HG03469 (cell line): ENCODE results near the gene SOS1.
"Not testable (repeated sequence)": the region's sequence is repeated elsewhere in the genome, so short reads cannot be mapped to it uniquely, and the experiment has no call there.

Source experiments
- ATAC-seq: cut with Tn5 transposase; IDR thresholded peaks from one replicate; pipeline ENCODE4 v1.9.1; 2021; ENCODE audit warnings: mild to moderate bottlenecking, moderate library complexity, moderate number of reproducible peaks; ENCODE audit not compliant: unreplicated experiment

The SOS1 gene

DNA sequence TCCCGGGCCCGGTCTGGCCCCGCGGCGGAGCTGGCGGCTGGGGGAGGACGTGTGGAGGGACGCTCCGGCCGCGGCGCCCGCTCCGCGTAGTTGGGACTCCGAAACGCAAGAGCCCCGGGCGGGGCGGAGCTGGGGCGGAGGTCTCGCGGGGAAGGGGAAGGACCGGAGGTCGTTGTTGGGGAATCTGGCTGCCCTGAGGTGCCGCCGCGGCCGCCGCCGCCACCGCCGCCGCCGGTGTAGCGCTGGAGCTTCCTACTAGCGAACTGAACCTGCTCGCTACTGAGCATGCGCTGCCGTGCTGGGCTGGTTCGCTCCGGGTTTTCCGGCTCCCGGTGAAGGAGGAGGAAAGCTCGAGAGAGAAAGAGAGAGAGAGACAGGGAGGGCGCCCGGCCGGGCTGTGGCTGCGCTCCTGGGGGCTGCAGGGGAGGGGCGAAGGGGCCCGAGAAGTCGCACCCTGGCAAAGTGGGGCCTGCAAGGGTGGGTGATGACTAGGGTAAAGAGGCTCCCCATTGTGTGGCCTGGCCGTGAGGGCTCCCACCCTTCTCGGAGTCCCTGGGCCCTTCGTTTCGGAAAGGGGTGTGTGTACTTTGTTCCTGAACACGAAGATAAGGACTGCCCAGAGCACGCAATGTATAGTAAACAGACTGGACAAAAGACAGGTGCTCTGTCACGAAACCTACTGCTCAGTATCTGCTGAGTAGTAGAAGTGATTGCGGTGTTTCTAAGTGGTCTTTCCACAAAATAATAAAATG lies at the start of gene SOS1:
Gene SOS1, minus strand, starts transcription at position 281 of the 752 bp plus-strand sequence. CDS start 629 bp downstream, outside the sequence.
- ATAC-seq = peak; percentile 29

DNA sequence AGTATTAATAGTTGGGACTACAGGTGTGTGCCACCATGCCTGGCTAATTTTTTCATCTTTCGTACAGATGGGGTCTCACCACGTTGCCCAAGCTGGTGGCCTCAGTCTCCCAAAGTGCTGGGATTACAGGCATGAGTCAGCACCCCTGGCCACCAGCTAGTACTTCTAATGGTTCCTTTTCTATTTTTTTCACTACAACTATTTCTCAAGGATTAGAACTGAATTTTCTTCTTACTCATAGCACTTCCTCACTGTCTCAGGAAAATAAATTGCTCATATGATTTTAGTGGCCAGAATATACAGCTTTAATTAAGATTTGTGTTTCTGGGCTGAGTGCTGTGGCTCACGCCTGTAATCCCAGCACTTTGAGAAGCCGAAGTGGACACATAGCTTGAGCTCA lies 43.2 kb upstream of the SOS1 start:
- ATAC-seq = no peak

GRCh38 chr2:39160982-39161381 lies 40.1 kb upstream of the SOS1 start:
- no peak for ATAC-seq

DNA sequence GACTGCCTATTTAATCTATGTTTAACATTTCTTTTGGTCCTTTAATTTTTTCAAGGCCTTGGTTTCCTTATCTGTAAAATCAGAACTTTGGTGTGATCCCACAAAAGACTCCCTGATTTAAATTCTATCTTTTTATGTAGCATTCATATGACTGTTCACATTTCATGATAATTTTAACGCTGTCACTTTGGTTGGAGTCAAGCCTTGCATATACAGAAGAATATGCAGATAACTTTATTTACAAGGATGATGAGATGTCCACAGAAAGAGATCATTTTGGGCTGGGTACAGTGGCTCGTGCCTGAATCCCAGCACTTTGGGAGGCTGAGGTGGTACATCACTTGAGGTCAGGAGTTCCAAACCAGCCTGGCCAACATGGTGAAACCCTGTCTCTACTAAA lies 38.4 kb upstream of the SOS1 start:
- ATAC-seq = no peak

- ATAC-seq = no peak
These were observed 37.5 kb upstream of the SOS1 start for GRCh38 chr2:39158351-39158750.

DNA sequence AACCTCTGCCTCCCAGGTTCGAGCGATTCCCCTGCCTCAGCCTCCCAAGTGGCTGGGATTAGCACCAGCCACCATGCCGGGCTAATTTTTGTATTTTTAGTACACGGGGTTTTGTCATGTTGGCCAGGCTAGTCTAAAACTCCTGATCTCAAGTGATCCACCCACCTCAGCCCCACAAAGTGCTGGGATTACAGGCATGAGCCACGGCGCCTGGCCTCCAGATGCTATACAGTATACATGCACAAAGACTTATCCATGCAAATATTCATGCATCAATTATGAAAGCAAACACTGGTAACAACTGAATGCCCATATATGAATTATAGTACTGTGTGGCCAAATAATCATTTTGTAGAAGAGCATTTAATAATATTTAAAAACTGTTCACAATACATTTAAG lies 36.0 kb upstream of the SOS1 start:
- no peak for ATAC-seq

DNA sequence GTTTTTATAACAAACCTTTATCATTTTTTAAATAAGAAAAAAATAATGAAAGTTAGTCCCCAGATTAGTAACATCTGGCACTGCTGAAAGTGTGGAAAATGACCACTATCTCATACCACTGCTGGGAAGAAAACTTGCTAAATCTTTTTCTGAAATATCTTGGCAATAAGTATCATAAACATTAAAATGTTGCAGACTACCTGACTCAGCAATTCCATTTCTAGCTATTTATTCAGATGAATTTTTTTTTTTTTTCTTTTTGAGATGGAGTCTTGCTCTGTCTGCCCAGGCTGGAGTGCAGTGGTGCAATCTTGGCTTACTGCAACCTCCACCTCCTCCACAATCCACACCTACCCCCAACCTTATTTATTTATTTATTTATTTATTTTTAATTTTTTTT lies 35.3 kb upstream of the SOS1 start:
- ATAC-seq = no peak

DNA sequence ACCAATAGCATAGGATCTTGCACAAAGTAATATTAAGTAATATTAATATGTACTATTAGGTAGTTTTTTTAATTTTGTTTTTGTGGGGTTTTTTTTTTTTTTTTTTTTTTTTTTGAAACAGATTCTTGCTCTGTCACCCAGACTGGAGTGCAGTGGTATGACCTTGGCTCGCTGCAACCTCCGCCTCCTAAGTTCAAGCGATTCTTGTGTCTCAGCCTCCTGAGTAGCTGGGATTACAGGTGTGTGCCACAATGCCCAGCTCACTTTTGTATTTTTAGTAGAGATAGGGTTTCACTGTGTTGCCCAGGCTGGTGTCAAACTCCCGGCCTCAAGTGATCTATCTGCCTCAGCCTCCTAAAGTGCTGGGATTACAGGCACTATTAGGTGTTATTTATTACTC lies 34.7 kb upstream of the SOS1 start:
- not testable (repeated sequence) for ATAC-seq

GRCh38 chr2:39154944-39155343 lies 34.1 kb upstream of the SOS1 start:
- no peak for ATAC-seq

DNA sequence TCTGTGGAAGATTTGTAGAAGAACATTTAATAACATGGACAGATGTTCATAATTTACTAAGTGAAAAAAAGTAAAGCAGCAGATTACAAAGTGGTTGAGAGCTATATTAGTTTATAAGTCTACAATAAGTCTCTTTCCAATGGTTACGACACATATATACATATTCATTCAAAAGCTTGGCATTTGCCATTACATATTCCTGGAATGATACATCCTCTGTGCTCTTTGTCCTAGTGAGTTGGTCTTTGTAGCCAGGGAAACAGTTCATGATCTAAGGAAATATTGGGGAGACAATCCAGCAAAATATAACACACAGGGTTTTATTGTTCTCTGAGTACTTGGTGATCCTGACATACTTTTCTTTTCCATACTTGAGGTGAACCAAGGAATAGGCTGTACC lies 32.5 kb upstream of the SOS1 start:
- ATAC-seq = no peak

- no peak for ATAC-seq
These were observed 31.7 kb upstream of the SOS1 start for GRCh38 chr2:39152504-39152903.

DNA sequence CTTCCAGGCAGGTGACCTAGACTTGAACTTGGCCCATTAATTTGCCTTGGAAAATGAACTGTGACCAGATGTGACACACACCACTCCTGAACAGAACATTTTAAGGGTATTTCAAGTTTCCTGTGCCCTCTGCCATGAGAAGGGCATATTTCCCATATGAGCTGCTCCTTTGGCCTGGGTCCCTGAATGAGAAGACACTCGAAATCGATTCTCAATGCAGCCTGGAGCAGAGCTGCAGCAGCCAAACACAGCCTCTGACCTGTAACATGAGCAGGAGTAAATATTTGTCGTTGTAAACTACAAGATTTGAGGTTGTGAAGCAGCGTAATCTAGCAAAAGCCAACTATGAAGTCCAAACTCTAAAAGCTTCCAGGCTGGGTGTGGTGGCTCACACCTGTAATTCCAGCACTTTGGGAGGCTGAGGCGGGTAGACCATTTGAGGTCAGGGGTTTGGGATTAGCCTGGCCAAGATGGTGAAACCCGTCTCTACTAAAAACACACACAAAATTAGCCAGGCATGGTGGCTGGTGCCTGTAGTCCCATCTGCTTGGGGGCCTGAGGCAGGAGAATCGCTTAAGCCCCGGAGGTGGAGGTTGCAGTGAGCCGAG lies 30.1 kb upstream of the SOS1 start:
- ATAC-seq = no peak

GRCh38 chr2:39150102-39150562 lies 29.3 kb upstream of the SOS1 start:
- no peak for ATAC-seq

DNA sequence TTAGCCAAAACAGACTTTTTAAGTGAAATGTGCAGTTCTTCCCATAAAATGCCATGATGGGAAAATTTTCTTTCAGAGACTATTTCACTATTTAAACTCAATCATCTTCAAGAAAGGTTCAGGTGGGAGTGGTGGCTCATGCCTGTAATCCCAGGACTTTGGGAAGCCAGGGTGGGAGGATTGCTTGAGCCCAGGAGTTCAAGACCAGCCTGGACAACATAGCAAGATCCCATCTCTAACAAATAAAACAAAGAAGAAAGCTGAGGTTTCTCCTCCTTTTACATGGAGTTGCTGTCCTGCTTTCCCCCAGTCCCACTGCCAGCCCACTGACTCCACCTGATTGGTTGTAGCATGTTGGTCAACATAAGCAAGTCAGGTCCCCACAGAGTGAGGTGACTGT lies 25.8 kb upstream of the SOS1 start:
- ATAC-seq = no peak

DNA sequence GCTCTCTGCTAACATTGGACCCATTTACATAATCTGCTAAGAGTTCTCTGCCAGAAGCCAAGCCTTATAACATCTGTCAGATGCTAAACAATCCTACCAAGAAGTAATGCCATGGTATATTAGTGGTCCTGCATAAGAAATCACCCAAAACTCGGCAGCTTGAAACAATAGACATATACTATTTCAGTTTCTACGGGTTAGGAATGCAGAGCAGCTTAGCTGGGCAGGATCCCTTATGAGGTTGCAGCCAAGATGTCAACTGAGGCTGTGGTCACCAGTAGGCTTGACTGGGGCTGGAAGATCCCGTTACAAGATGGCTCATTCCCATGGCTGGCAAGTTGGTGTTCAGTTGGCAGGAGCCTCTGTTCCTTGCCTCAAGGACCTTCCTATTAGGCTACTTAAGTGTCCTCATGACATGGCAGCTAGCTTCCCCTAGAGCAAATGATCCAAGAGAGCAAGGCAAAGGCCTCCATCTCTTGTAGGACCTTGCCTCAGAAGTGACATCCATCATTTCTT lies 25.1 kb upstream of the SOS1 start:
- no peak for ATAC-seq

- ATAC-seq = no peak
These were observed 23.6 kb upstream of the SOS1 start for GRCh38 chr2:39144416-39144815.

- no peak for ATAC-seq
These were observed 22.2 kb upstream of the SOS1 start for GRCh38 chr2:39142904-39143605.

DNA sequence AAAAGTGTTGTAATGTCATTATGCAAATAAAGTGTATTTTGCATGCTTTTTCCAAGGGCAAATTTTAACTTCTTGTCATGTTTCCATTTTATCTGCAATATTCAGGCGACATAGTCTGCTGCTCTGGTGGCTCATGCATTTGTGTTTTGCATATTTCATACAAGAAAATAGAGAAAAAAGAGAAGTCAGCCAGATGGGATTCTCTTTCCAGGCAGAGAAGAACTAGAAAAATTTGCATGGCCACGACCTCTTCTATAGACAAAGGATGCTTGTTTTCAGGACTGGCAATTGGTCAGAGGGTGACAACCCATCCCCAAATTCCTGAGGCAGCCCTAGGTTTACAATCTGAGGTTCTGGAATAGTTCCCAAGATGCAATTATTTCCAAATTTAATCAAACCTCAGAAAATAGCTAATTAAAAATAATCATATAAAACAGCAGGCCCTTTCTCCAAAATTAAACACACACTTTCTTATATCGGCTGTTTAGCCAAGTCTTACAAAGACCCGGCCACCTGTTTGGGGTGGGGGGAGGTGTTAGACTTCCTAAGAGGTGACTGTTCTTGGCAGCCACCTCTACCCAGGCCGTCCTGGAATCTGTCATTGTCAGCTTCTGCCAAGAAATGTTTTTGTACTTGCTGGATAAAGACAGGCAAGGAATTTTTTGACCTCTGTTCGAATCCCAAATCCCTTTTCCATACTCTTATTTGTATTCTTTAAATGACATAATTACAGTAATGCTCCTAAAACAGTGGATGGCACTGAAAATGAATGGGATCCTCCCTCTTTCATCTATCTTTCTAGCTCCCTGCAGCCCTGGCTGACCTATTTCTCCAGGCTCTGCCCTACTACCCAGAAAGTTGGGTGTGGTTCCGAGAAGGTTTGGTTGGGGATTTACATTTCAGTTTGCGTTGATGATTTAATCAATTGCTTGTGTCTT lies 20.8 kb upstream of the SOS1 start:
- no peak for ATAC-seq

DNA sequence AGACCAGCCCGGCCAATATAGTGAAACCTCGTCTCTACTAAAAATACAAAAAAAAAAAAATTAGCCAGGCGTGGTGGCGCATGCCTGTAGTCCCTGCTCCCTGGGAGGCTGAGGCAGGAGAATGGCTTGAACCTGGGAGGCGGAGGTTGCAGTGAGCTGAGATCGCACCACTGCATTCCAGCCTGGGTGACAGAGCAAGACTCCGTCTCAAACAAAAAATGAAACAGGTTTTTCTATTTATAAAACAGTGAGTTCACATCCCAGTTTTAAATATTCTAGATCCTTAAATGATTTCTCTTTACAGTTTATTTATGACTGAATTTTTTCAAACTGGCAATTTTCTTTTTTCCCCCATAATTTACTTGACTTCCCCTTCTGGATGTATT lies 20.1 kb upstream of the SOS1 start:
- ATAC-seq = not testable (repeated sequence)

DNA sequence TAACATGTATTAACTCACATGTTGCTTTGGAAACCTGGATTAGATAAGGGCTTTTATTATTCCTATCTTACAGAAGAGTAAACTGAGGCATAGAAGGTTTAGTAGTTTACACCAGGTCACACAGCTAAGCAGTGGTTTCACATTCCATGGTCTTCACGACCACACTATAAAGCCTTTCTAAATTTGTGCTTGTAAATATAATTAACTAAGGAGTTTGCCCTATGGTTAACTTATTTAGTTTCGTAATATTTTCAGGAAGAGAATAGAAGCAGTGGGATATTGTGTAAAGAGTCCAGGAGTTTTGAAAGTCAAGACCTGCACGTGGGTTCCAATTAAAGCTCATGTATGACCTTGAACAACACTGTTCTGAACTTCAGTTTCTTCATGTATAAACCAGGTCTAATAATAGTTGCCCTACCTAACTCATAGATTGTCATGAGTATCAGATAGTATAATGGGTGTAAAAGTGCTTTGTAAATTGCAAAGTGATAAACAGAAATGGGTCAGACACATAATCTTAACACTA lies 19.5 kb upstream of the SOS1 start:
- ATAC-seq = no peak
